ENCODE results near the gene BPHL.
"Not testable (repeated sequence)": the region's sequence is repeated elsewhere in the genome, so short reads cannot be mapped to it uniquely, and the experiment has no call there.

BPHL gene

DNA sequence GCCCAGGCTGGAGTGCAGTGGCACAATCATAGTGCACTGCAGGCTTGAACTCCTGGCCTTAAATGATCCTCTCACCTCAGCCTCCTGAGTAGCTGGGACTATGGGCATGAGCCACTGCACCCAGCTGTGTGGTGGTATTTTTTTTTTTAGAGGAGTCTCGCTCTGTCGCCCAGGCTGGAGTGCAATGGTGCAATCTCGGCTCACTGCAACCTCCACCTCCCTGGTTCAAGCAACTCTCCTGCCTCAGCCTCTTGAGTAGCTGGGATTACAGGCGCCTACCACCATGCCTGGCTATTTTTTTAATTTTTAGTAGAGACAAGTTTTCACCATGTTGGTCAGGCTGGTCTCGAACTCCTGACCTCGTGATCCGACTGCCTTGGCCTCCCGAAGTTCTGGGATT is 39.6 kb upstream of the BPHL start:
- H3K27me3 ChIP-seq (replicated peaks in 2 of 5; ENCODE audit: control insufficient read depth in 4 of 5, insufficient read depth in 5 of 5, low read length in 4 of 5); POLR2A ChIA-PET; CTCF ChIA-PET; H3K27ac ChIP-seq (ENCODE audit: insufficient read depth in 1 of 2, low read depth in 1 of 2, low read length in 2 of 2, poor library complexity in 1 of 2, severe bottlenecking in 2 of 2); H3K9me3 ChIP-seq (ENCODE audit: control extremely low read depth in 1 of 5, control insufficient read depth in 4 of 5, insufficient read depth in 2 of 5, low read depth in 1 of 5, low read length in 4 of 5); DNase-seq; H3K4me3 ChIP-seq (ENCODE audit: control insufficient read depth in 1 of 7, extremely low read depth in 1 of 7, insufficient read depth in 4 of 7, low read depth in 2 of 7, low read length in 6 of 7): not testable (repeated sequence)
- H3K36me3 ChIP-seq (ENCODE audit: control insufficient read depth in 4 of 4, insufficient read depth in 4 of 4, low read length in 3 of 4) = peaks cover 31 to 73% (median 57%) of the 10 kb centered on the region in 4 experiments
- 100% methylated on average over 7 of the region's 8 CpGs for WGBS (ENCODE audit: insufficient coverage)
- H3K4me1 ChIP-seq (ENCODE audit: control extremely low read depth in 1 of 4, control insufficient read depth in 4 of 4, insufficient read depth in 4 of 4, low read length in 3 of 4) = peaks cover 4 to 12% (median 8%) of the 10 kb centered on the region in 4 experiments

DNA sequence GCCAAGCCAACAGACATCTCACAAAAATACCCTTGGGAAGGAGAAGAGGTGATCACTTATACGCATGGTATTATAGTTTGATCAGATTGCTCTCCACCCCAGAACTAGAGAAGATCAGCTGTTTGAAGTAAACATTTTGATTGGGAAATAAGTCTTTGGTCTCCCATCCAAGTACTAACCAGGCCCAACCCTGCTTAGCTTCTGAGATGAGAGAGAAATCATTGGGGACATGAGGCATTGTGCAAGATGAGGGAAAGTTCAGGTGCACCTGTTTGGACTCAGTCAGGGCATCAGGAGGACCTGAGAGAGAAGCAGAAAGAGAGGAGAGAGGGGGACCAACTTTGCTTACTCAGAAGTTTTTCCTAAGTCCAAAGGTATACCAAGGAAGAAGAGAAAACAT is 38.8 kb upstream of the BPHL start:
- POLR2A ChIA-PET = no interaction called here
- Histone ChIP-seq H3K9me3 (ENCODE audit: control extremely low read depth in 1 of 5, control insufficient read depth in 4 of 5, insufficient read depth in 2 of 5, low read depth in 1 of 5, low read length in 4 of 5) (peaks cover 0 to 8% (median 0%) of the 10 kb centered on the region in 5 experiments), H3K4me3 (ENCODE audit: control insufficient read depth in 1 of 7, extremely low read depth in 1 of 7, insufficient read depth in 4 of 7, low read depth in 2 of 7, low read length in 6 of 7) (no peak overlapping the region), H3K27me3 (replicated peaks in 2 of 5; ENCODE audit: control insufficient read depth in 4 of 5, insufficient read depth in 5 of 5, low read length in 4 of 5) (no peaks in the 10 kb centered on the region), H3K27ac (ENCODE audit: insufficient read depth in 1 of 2, low read depth in 1 of 2, low read length in 2 of 2, poor library complexity in 1 of 2, severe bottlenecking in 2 of 2) (no peak overlapping the region), H3K36me3 (ENCODE audit: control insufficient read depth in 4 of 4, insufficient read depth in 4 of 4, low read length in 3 of 4) (peaks cover 36 to 76% (median 60%) of the 10 kb centered on the region in 4 experiments), H3K4me1 (ENCODE audit: control extremely low read depth in 1 of 4, control insufficient read depth in 4 of 4, insufficient read depth in 4 of 4, low read length in 3 of 4) (peaks cover 4 to 12% (median 8%) of the 10 kb centered on the region in 4 experiments)
- CTCF ChIA-PET = interaction anchor here (0.7 kb wide), 1 partner anchor 37 kb away, joined by 3 read pairs; no protein-coding TSS in a partner anchor
- WGBS (ENCODE audit: insufficient coverage) = 100% methylated on average over 1 of the region's 1 CpG
- no peak for DNase-seq

DNA sequence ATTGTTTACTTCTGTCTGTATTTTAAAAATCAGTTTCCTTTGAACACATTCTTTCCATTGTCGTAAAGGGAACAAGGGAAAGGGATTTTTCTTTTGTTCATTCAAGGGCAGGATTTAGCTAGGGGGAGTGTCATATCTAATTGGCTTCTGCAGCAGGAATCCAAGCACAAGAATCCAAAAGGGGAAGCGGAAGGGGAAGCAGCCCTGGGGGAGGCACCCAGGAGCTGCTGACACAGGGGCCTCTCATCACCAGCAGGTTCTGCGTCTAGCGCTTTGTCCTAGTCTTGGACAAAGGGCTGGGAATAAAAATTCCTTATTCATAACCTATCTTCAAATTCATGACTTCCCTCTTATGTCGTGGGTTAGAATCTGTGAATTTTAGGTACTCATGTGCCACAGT is 36.6 kb upstream of the BPHL start:
- Histone ChIP-seq H3K4me1 (ENCODE audit: control extremely low read depth in 1 of 4, control insufficient read depth in 4 of 4, insufficient read depth in 4 of 4, low read length in 3 of 4) (no peaks in the 10 kb centered on the region), H3K36me3 (ENCODE audit: control insufficient read depth in 4 of 4, insufficient read depth in 4 of 4, low read length in 3 of 4) (peaks cover 48 to 92% (median 77%) of the 10 kb centered on the region in 4 experiments), H3K9me3 (ENCODE audit: control extremely low read depth in 1 of 5, control insufficient read depth in 4 of 5, insufficient read depth in 2 of 5, low read depth in 1 of 5, low read length in 4 of 5) (peaks cover 0 to 8% (median 0%) of the 10 kb centered on the region in 5 experiments), H3K27ac (ENCODE audit: insufficient read depth in 1 of 2, low read depth in 1 of 2, low read length in 2 of 2, poor library complexity in 1 of 2, severe bottlenecking in 2 of 2) (no peak overlapping the region), H3K27me3 (replicated peaks in 2 of 5; ENCODE audit: control insufficient read depth in 4 of 5, insufficient read depth in 5 of 5, low read length in 4 of 5) (no peaks in the 10 kb centered on the region), H3K4me3 (ENCODE audit: control insufficient read depth in 1 of 7, extremely low read depth in 1 of 7, insufficient read depth in 4 of 7, low read depth in 2 of 7, low read length in 6 of 7) (no peak overlapping the region)
- WGBS (ENCODE audit: insufficient coverage) = 100% methylated on average over 4 of the region's 5 CpGs
- ChIA-PET POLR2A (no interaction called here), CTCF (no interaction called here)
- no peak for DNase-seq

GRCh38 chr6:3085074-3085473 is 33.4 kb upstream of the BPHL start:
- Histone ChIP-seq H3K27ac (ENCODE audit: insufficient read depth in 1 of 2, low read depth in 1 of 2, low read length in 2 of 2, poor library complexity in 1 of 2, severe bottlenecking in 2 of 2) (no peak overlapping the region), H3K27me3 (replicated peaks in 2 of 5; ENCODE audit: control insufficient read depth in 4 of 5, insufficient read depth in 5 of 5, low read length in 4 of 5) (no peaks in the 10 kb centered on the region), H3K9me3 (ENCODE audit: control extremely low read depth in 1 of 5, control insufficient read depth in 4 of 5, insufficient read depth in 2 of 5, low read depth in 1 of 5, low read length in 4 of 5) (no peaks in the 10 kb centered on the region), H3K4me3 (ENCODE audit: control insufficient read depth in 1 of 7, extremely low read depth in 1 of 7, insufficient read depth in 4 of 7, low read depth in 2 of 7, low read length in 6 of 7) (no peak overlapping the region), H3K4me1 (ENCODE audit: control extremely low read depth in 1 of 4, control insufficient read depth in 4 of 4, insufficient read depth in 4 of 4, low read length in 3 of 4) (no peaks in the 10 kb centered on the region), H3K36me3 (ENCODE audit: control insufficient read depth in 4 of 4, insufficient read depth in 4 of 4, low read length in 3 of 4) (peaks cover 38 to 82% (median 72%) of the 10 kb centered on the region in 4 experiments)
- 100% methylated on average over 4 of the region's 4 CpGs for WGBS (ENCODE audit: insufficient coverage)
- no peak for DNase-seq
- POLR2A ChIA-PET = no interaction called here
- CTCF ChIA-PET = interaction anchor here (0.7 to 1.2 kb wide), 2 partner anchors 9 to 13 kb away, joined by 3 read pairs; no protein-coding TSS in a partner anchor

- no peak overlapping the region for H3K4me3 ChIP-seq (ENCODE audit: control insufficient read depth in 1 of 7, extremely low read depth in 1 of 7, insufficient read depth in 4 of 7, low read depth in 2 of 7, low read length in 6 of 7)
- H3K4me1 ChIP-seq (ENCODE audit: control extremely low read depth in 1 of 4, control insufficient read depth in 4 of 4, insufficient read depth in 4 of 4, low read length in 3 of 4) = no peaks in the 10 kb centered on the region
- no peaks in the 10 kb centered on the region for H3K27me3 ChIP-seq (replicated peaks in 2 of 5; ENCODE audit: control insufficient read depth in 4 of 5, insufficient read depth in 5 of 5, low read length in 4 of 5)
- no peak for DNase-seq
- peaks cover 34 to 77% (median 67%) of the 10 kb centered on the region in 4 experiments for H3K36me3 ChIP-seq (ENCODE audit: control insufficient read depth in 4 of 4, insufficient read depth in 4 of 4, low read length in 3 of 4)
- ChIA-PET POLR2A (no interaction called here), CTCF (interaction anchor here (0.9 to 2.0 kb wide), 7 partner anchors 8 to 26 kb away, joined by 3 to 9 read pairs (median 4); partner anchors contain the start of gene RIPK1)
- H3K27ac ChIP-seq (ENCODE audit: insufficient read depth in 1 of 2, low read depth in 1 of 2, low read length in 2 of 2, poor library complexity in 1 of 2, severe bottlenecking in 2 of 2) = no peak overlapping the region
- WGBS (ENCODE audit: insufficient coverage) = 67% methylated on average over 4 of the region's 7 CpGs
- peaks cover 0 to 2% (median 0%) of the 10 kb centered on the region in 5 experiments for H3K9me3 ChIP-seq (ENCODE audit: control extremely low read depth in 1 of 5, control insufficient read depth in 4 of 5, insufficient read depth in 2 of 5, low read depth in 1 of 5, low read length in 4 of 5)
Observed at GRCh38 chr6:3086282-3086946, 32.1 kb upstream of the BPHL start.

DNA sequence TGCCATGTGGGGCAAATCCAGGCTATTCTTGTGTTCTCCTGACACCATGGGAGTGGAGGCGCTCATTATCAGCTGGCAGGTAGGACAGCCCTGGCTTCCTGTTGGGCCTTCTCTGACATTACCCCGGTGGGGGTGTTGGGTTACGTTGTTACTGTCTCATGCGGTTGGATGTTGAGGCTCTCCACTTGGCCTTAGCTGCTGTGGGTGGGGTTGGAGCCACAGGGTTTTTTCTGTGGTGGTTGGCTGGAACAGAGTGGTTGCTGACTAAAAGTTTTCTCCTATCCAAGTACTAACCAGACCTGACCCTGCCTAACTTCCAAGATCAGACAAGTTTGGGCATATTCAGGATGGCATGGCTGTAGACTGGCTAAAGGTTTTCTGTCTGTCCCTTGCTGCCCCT is 30.1 kb upstream of the BPHL start:
- ChIA-PET CTCF (interaction anchor here (0.9 kb wide), 1 partner anchor 21 kb away, joined by 3 read pairs; no protein-coding TSS in a partner anchor), POLR2A (no interaction called here)
- Histone ChIP-seq H3K27me3 (replicated peaks in 2 of 5; ENCODE audit: control insufficient read depth in 4 of 5, insufficient read depth in 5 of 5, low read length in 4 of 5) (no peaks in the 10 kb centered on the region), H3K27ac (ENCODE audit: insufficient read depth in 1 of 2, low read depth in 1 of 2, low read length in 2 of 2, poor library complexity in 1 of 2, severe bottlenecking in 2 of 2) (no peak overlapping the region), H3K36me3 (ENCODE audit: control insufficient read depth in 4 of 4, insufficient read depth in 4 of 4, low read length in 3 of 4) (peaks cover 28 to 59% (median 52%) of the 10 kb centered on the region in 4 experiments), H3K9me3 (ENCODE audit: control extremely low read depth in 1 of 5, control insufficient read depth in 4 of 5, insufficient read depth in 2 of 5, low read depth in 1 of 5, low read length in 4 of 5) (peaks cover 0 to 2% (median 0%) of the 10 kb centered on the region in 5 experiments), H3K4me3 (ENCODE audit: control insufficient read depth in 1 of 7, extremely low read depth in 1 of 7, insufficient read depth in 4 of 7, low read depth in 2 of 7, low read length in 6 of 7) (no peak overlapping the region), H3K4me1 (ENCODE audit: control extremely low read depth in 1 of 4, control insufficient read depth in 4 of 4, insufficient read depth in 4 of 4, low read length in 3 of 4) (no peaks in the 10 kb centered on the region)
- no peak for DNase-seq
- WGBS (ENCODE audit: insufficient coverage) = no CpG with 5 or more reads among the region's 4 CpGs

DNA sequence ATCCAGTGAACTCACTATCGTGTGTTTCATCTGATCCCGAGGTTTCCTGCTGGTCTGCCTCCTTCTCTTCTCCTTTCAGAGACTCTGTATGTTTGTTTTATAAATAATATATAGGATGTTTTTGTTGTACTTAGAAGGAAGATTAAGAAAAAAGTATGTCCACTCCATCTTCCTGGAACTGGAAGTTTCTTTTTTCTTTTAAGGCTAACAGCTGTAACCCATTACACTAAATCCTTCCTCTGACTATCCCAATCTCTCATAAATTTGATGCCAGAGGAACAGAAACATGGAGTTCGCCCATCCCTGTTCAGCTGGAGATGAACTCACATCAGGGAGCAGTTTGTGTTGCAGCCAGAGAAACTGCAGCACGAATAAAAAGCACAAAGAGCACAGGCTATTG is 29.5 kb upstream of the BPHL start:
- 83% methylated on average over 2 of the region's 4 CpGs for WGBS (ENCODE audit: insufficient coverage)

More for the DNA sequence above, 29.5 kb upstream of the BPHL start:
- H3K4me1 ChIP-seq (ENCODE audit: control extremely low read depth in 1 of 4, control insufficient read depth in 4 of 4, insufficient read depth in 4 of 4, low read length in 3 of 4) = no peaks in the 10 kb centered on the region
- POLR2A ChIA-PET = no interaction called here
- no peak for DNase-seq
- no peaks in the 10 kb centered on the region for H3K27me3 ChIP-seq (replicated peaks in 2 of 5; ENCODE audit: control insufficient read depth in 4 of 5, insufficient read depth in 5 of 5, low read length in 4 of 5)
- CTCF ChIA-PET = interaction anchor here (0.9 to 1.7 kb wide), 2 partner anchors 13 to 22 kb away, joined by 3 to 4 read pairs; no protein-coding TSS in a partner anchor
- H3K27ac ChIP-seq (ENCODE audit: insufficient read depth in 1 of 2, low read depth in 1 of 2, low read length in 2 of 2, poor library complexity in 1 of 2, severe bottlenecking in 2 of 2) = no peak overlapping the region
- peaks cover 26 to 55% (median 49%) of the 10 kb centered on the region in 4 experiments for H3K36me3 ChIP-seq (ENCODE audit: control insufficient read depth in 4 of 4, insufficient read depth in 4 of 4, low read length in 3 of 4)
- H3K9me3 ChIP-seq (ENCODE audit: control extremely low read depth in 1 of 5, control insufficient read depth in 4 of 5, insufficient read depth in 2 of 5, low read depth in 1 of 5, low read length in 4 of 5) = peaks cover 0 to 2% (median 0%) of the 10 kb centered on the region in 5 experiments
- no peak overlapping the region for H3K4me3 ChIP-seq (ENCODE audit: control insufficient read depth in 1 of 7, extremely low read depth in 1 of 7, insufficient read depth in 4 of 7, low read depth in 2 of 7, low read length in 6 of 7)
